H1 (cell line): ENCODE results near the gene TMEM163. TPM values are rescaled to one million over a fixed set of nuclear protein-coding genes. Genes with fewer than 3 reads are reported as not detected.

ENCODE experiments used
- CTCF ChIA-PET: fragments of 300-600 bp; sonication (Branson Sonifier 250); formaldehyde crosslinking; loops from one replicate; lab custom pipeline; 2021; ENCODE audit not compliant: partially characterized antibody; lab: Charles Lee
- POLR2A ChIA-PET: fragments of 300-600 bp; sonication (Branson Sonifier 250); formaldehyde crosslinking; loops from one replicate; lab custom pipeline; 2021; ENCODE audit warnings: inconsistent platforms; ENCODE audit not compliant: partially characterized antibody; lab: Charles Lee
- DNase-seq, 2 experiments: peaks; one replicate each; pipeline versions ENCODE4 v3.0.0 to v3.0.0-alpha.2; 2010 to 2022; ENCODE audit warnings: low spot score in 2 of 2, low read depth in 1 of 2, mixed read lengths in 1 of 2
- FAIRE-seq: peaks from 2 replicates; lab custom pipeline; 2011; peaks lifted over from hg19 to GRCh38; lab: Jason Lieb, UNC
- H2AFZ ChIP-seq: 2 replicates; pipeline ENCODE4 v1.8.1; 2012; ENCODE audit warnings: low read length, inconsistent platforms
- H2AK5ac ChIP-seq: 2 replicates; pipeline ENCODE4 v1.6.1; 2013; ENCODE audit warnings: low read depth, low read length
- H2BK120ac ChIP-seq: replicated peaks from 2 replicates; pipeline ENCODE3; 2013; ENCODE audit warnings: low read depth, low read length, inconsistent platforms
- H2BK12ac ChIP-seq: 2 replicates; pipeline ENCODE4 v1.6.1; 2013; ENCODE audit warnings: low read depth, low read length
- H2BK15ac ChIP-seq: 2 replicates; pipeline ENCODE4 v1.6.1; 2013; ENCODE audit warnings: low read length
- H2BK20ac ChIP-seq: 2 replicates; pipeline ENCODE4 v1.6.1; 2013; ENCODE audit warnings: low read length
- H2BK5ac ChIP-seq: 2 replicates; pipeline ENCODE4 v1.6.1; 2013; ENCODE audit warnings: low read depth, low read length
- H3K14ac ChIP-seq: 2 replicates; pipeline ENCODE4 v1.6.1; 2013; ENCODE audit warnings: inconsistent platforms; ENCODE audit not compliant: insufficient read length
- H3K18ac ChIP-seq: 2 replicates; pipeline ENCODE4 v1.6.1; 2013; ENCODE audit warnings: low read length; ENCODE audit errors: extremely low read depth
- H3K23ac ChIP-seq: 2 replicates; pipeline ENCODE4 v1.6.1; 2013; ENCODE audit warnings: inconsistent platforms; ENCODE audit not compliant: insufficient read length
- H3K23me2 ChIP-seq: 2 replicates; pipeline ENCODE4 v1.6.1; 2013; ENCODE audit warnings: low read depth, low read length
- H3K27ac ChIP-seq: 2 replicates; pipeline ENCODE4 v1.6.1; 2011; ENCODE audit warnings: low read depth, low read length, inconsistent platforms
- H3K27me3 ChIP-seq, 4 experiments: replicated peaks in 1 of 4; 1 replicate in 1 of 4; 2 replicates in 3 of 4; pipeline versions ENCODE4 v1.6.1 to v1.8.1; 2011 to 2013; ENCODE audit warnings: low read length in 3 of 4, mild to moderate bottlenecking in 3 of 4, inconsistent platforms in 2 of 4, mixed read lengths in 2 of 4, moderate library complexity in 1 of 4; ENCODE audit not compliant: control insufficient read depth in 3 of 4, insufficient read depth in 3 of 4; ENCODE audit errors: extremely low read depth in 1 of 4
- H3K36me3 ChIP-seq, 4 experiments: 2 replicates each; pipeline versions ENCODE4 v1.6.1 to v1.8.1; 2011 to 2013; ENCODE audit warnings: mild to moderate bottlenecking in 4 of 4, low read length in 3 of 4, moderate library complexity in 2 of 4, control low read depth in 1 of 4, inconsistent platforms in 1 of 4; ENCODE audit not compliant: insufficient read depth in 4 of 4, control insufficient read depth in 2 of 4
- H3K4ac ChIP-seq: replicated peaks from 2 replicates; pipeline ENCODE3; 2013; ENCODE audit warnings: low read length, low read depth, mixed read lengths, inconsistent platforms; ENCODE audit not compliant: insufficient read length
- H3K4me1 ChIP-seq, 4 experiments: replicated peaks in 1 of 4; 1 replicate in 1 of 4; 2 replicates in 3 of 4; pipeline versions ENCODE4 v1.6.1 to v1.8.1; 2011 to 2013; ENCODE audit warnings: low read length in 3 of 4, inconsistent platforms in 2 of 4, mixed read lengths in 1 of 4; ENCODE audit not compliant: insufficient read depth in 4 of 4, control insufficient read depth in 3 of 4
- H3K4me2 ChIP-seq, 2 experiments: 2 replicates each; pipeline versions ENCODE4 v1.6.1 to v1.8.1; 2011 to 2013; ENCODE audit warnings: low read depth in 2 of 2, low read length in 2 of 2, control low read depth in 1 of 2, inconsistent platforms in 1 of 2, mild to moderate bottlenecking in 1 of 2; ENCODE audit not compliant: insufficient read depth in 1 of 2
- H3K4me3 ChIP-seq, 4 experiments: fragments of 200-600, 300-600 bp in 1 of 4; sonication (generic), shearing (Covaris generic), sonication (Bioruptor Twin) in 1 of 4; 2 replicates each; pipeline versions ENCODE4 v1.5.1 to v1.8.1; 2011 to 2016; ENCODE audit warnings: low read length in 4 of 4, low read depth in 3 of 4, control low read depth in 2 of 4, inconsistent platforms in 2 of 4, mild to moderate bottlenecking in 2 of 4, mixed read lengths in 1 of 4, moderate library complexity in 1 of 4; ENCODE audit not compliant: insufficient read depth in 2 of 4; ENCODE audit errors: extremely low read depth in 1 of 4
- H3K56ac ChIP-seq: replicated peaks from 2 replicates; pipeline ENCODE3; 2013; ENCODE audit warnings: low read depth, mild to moderate bottlenecking, mixed read lengths, low read length, inconsistent platforms; ENCODE audit not compliant: insufficient read length
- H3K79me1 ChIP-seq: 2 replicates; pipeline ENCODE4 v1.6.1; 2013; ENCODE audit warnings: low read depth, low read length, control low read depth
- H3K79me2 ChIP-seq, 2 experiments: 2 replicates each; pipeline versions ENCODE4 v1.6.1 to v1.8.1; 2012 to 2013; ENCODE audit warnings: low read length in 2 of 2, mild to moderate bottlenecking in 2 of 2, inconsistent platforms in 1 of 2; ENCODE audit not compliant: insufficient read depth in 2 of 2, control insufficient read depth in 1 of 2
- H3K9ac ChIP-seq, 4 experiments: replicated peaks in 1 of 4; 1 replicate in 1 of 4; 2 replicates in 3 of 4; pipeline versions ENCODE4 v1.6.1 to v1.8.1; 2011 to 2013; ENCODE audit warnings: low read depth in 3 of 4, low read length in 3 of 4, control low read depth in 2 of 4, mild to moderate bottlenecking in 2 of 4, moderate library complexity in 2 of 4, inconsistent platforms in 1 of 4; ENCODE audit errors: extremely low read depth in 1 of 4
- H3K9me3 ChIP-seq, 2 experiments: 2 replicates each; pipeline versions ENCODE4 v1.6.1 to v1.8.1; 2012 to 2013; ENCODE audit warnings: mild to moderate bottlenecking in 2 of 2, moderate library complexity in 2 of 2, control low read depth in 1 of 2, inconsistent platforms in 1 of 2, low read depth in 1 of 2, low read length in 1 of 2, mixed read lengths in 1 of 2; ENCODE audit not compliant: insufficient read depth in 2 of 2
- H4K20me1 ChIP-seq, 2 experiments: replicated peaks in 1 of 2; 2 replicates each; pipeline versions ENCODE3 to v1.8.1; 2011 to 2013; ENCODE audit warnings: inconsistent platforms in 2 of 2, low read length in 2 of 2, mild to moderate bottlenecking in 1 of 2; ENCODE audit not compliant: insufficient read depth in 2 of 2, control insufficient read depth in 1 of 2
- H4K5ac ChIP-seq: 2 replicates; pipeline ENCODE4 v1.6.1; 2013; ENCODE audit warnings: low read length, low read depth, mixed read lengths, inconsistent platforms; ENCODE audit not compliant: insufficient read length
- H4K8ac ChIP-seq: 2 replicates; pipeline ENCODE4 v1.8.0; 2013; ENCODE audit warnings: mild to moderate bottlenecking, moderate library complexity, low read length, inconsistent platforms; ENCODE audit not compliant: insufficient read depth; ENCODE audit errors: extremely low read depth
- H4K91ac ChIP-seq: replicated peaks from 2 replicates; pipeline ENCODE3; 2013; ENCODE audit warnings: low read length, mixed read lengths, inconsistent platforms; ENCODE audit not compliant: insufficient read length
- ATF3 ChIP-seq: IDR thresholded peaks from 2 replicates; pipeline ENCODE4 v1.6.1; 2011; ENCODE audit warnings: low read depth, mild to moderate bottlenecking, low read length; ENCODE audit not compliant: insufficient read depth
- BCL11A ChIP-seq, 2 experiments: IDR thresholded peaks; one replicate each; pipeline ENCODE4 v1.6.1; 2011; ENCODE audit warnings: low read depth in 2 of 2, low read length in 2 of 2, mild to moderate bottlenecking in 2 of 2
- CREB1 ChIP-seq: IDR thresholded peaks from 2 replicates; pipeline ENCODE4 v1.6.1; 2012; ENCODE audit warnings: inconsistent platforms
- E2F6 ChIP-seq: IDR thresholded peaks from 2 replicates; pipeline ENCODE4 v1.6.1; 2012; ENCODE audit warnings: inconsistent platforms
- JUND ChIP-seq: IDR thresholded peaks from 2 replicates; pipeline ENCODE4 v1.6.1; 2011; ENCODE audit warnings: mild to moderate bottlenecking, improper control_type of control experiment, low read length
- MAFK ChIP-seq: IDR thresholded peaks from 2 replicates; pipeline ENCODE4 v1.6.1; 2012; ENCODE audit warnings: low read depth, mild to moderate bottlenecking, improper control_type of control experiment, low read length
- RBBP5 ChIP-seq: IDR thresholded peaks from 2 replicates; pipeline ENCODE4 v1.7.1; 2012; ENCODE audit warnings: low read depth, mild to moderate bottlenecking, inconsistent platforms, low read length, moderate library complexity, borderline replicate concordance
- SP1 ChIP-seq: IDR thresholded peaks from 2 replicates; pipeline ENCODE4 v1.6.1; 2011; ENCODE audit warnings: low read depth, low read length
- TAF1 ChIP-seq: IDR thresholded peaks from 2 replicates; pipeline ENCODE4 v1.6.1; 2011; ENCODE audit warnings: mild to moderate bottlenecking, low read depth, low read length
- TEAD4 ChIP-seq: IDR thresholded peaks from 2 replicates; pipeline ENCODE4 v1.6.1; 2012; ENCODE audit warnings: low read depth, low read length, inconsistent platforms, mixed read lengths
- WGBS, 2 experiments: shearing (Covaris generic) in 1 of 2; methylation state at CpG; one replicate each; pipeline versions ENCODE4 v1.1.6 to v1.1.7; 2013 to 2015; ENCODE audit warnings: low lambda C conversion rate in 2 of 2, mixed read lengths in 2 of 2, inconsistent platforms in 1 of 2, low coverage in 1 of 2, missing lambda C conversion rate in 1 of 2; ENCODE audit not compliant: insufficient replicate concordance in 2 of 2, insufficient coverage in 1 of 2, insufficient read length in 1 of 2; ENCODE audit errors: extremely low coverage in 1 of 2, missing lambda C conversion rate in 1 of 2; 5-methylcytosine and 5-hydroxymethylcytosine counted together
- polyA plus RNA-seq, 7 experiments: library from polyadenylated mRNA; depleted of rRNA in 3 of 7; stranded (reverse) in 5 of 7; unstranded in 2 of 7; fragments of >200 nt in 5 of 7; fragments of 200-250 nt in 2 of 7; gene quantifications; 1 replicate in 5 of 7; 2 replicates in 1 of 7; 4 replicates in 1 of 7; pipeline versions ENCODE4 v1.2.1 to v1.2.3, GENCODE V29; 2011 to 2013; ENCODE audit warnings: missing spikeins in 2 of 7, mixed read lengths in 2 of 7
- total RNA-seq: library from RNA; stranded (reverse); fragmentation: NEBNext Ultra II Directional; extraction: Animal tissue kit (Norgen Biotek cat#: 25700); gene quantifications from 2 replicates; pipeline ENCODE4 v1.2.1, GENCODE V29; 2021

TMEM163 gene
- total and polyA plus RNA-seq, 2 of the 8 experiments (the other 6 are each of a cell fraction or from before 2014, with no cell fraction given) = 2.8 to 3.2 TPM

GRCh38 chr2:134669731-134670669 lies 48.8 kb downstream of the TMEM163 start:
- Histone ChIP-seq H3K4ac (no peak overlapping the region), H4K8ac (no peak overlapping the region), H3K4me1 (peaks cover 0 to 7% (median 4%) of the 10 kb centered on the region in 4 experiments; a peak in 5 of 7 replicates), H3K9ac (no peak overlapping the region), H3K56ac (no peak overlapping the region), H3K36me3 (no peaks in the 10 kb centered on the region), H4K91ac (no peak overlapping the region), H2BK120ac (no peak overlapping the region), H2BK20ac (no peak overlapping the region), H4K5ac (no peak overlapping the region), H3K27me3 (no peaks in the 10 kb centered on the region), H3K23me2 (no peaks in the 10 kb centered on the region), H3K79me2 (no peaks in the 10 kb centered on the region), H3K4me2 (no peak overlapping the region), H3K79me1 (no peaks in the 10 kb centered on the region), H3K27ac (no peak overlapping the region), H3K18ac (no peak overlapping the region), H3K4me3 (no peak overlapping the region), H3K14ac (no peak overlapping the region), H2AK5ac (no peak overlapping the region), H2BK15ac (no peak overlapping the region), H2BK12ac (no peak overlapping the region), H2BK5ac (no peak overlapping the region), H3K9me3 (no peaks in the 10 kb centered on the region), H3K23ac (no peak overlapping the region), H4K20me1 (no peaks in the 10 kb centered on the region), H2AFZ (no peak overlapping the region)
- FAIRE-seq (no peak), DNase-seq (no peak)
- ChIA-PET CTCF (interaction anchor here (1.1 to 2.2 kb wide), 3 partner anchors 11 to 203 kb away, joined by 3 to 11 read pairs (median 5); no protein-coding TSS in a partner anchor), POLR2A (interaction anchor here (1.1 kb wide), 1 partner anchor 10 kb away, joined by 4 read pairs; no protein-coding TSS in a partner anchor)
- WGBS, 2 experiments = 86% methylated on average over 12 of the region's 12 CpGs; no CpG with 5 or more reads in 1 of the 2 experiments
- TF ChIP-seq SP1 (no peak), TAF1 (no peak), JUND (no peak), TEAD4 (no peak), MAFK (no peak), CREB1 (no peak), BCL11A (IDR thresholded peaks at IDR 0.05; ENCODE audit: low read depth in 2 of 2, low read length in 2 of 2) (no peak), RBBP5 (no peak), E2F6 (no peak), ATF3 (no peak)
